HS-27A (cell line): ENCODE measurements around the gene PPFIA1.
"Not testable (repeated sequence)": the region's sequence is repeated elsewhere in the genome, so short reads cannot be mapped to it uniquely, and the experiment has no call there.

ENCODE experiments used
- DNase-seq: peaks from one replicate; pipeline ENCODE4 v3.0.0-alpha.2; 2012; ENCODE audit warnings: low read depth, missing footprints

PPFIA1 gene

GRCh38 chr11:70359451-70360205, 89.1 kb downstream of the PPFIA1 start:
- DNase-seq = no peak

- DNase-seq = no peak
Observed at GRCh38 chr11:70360211-70360610, 89.7 kb downstream of the PPFIA1 start.

GRCh38 chr11:70364178-70364577, 93.7 kb downstream of the PPFIA1 start:
- DNase-seq = no peak

- no peak for DNase-seq
Observed at GRCh38 chr11:70364745-70365543, 94.5 kb downstream of the PPFIA1 start.

- no peak for DNase-seq
Observed at GRCh38 chr11:70365544-70365927, 95.0 kb downstream of the PPFIA1 start.

GRCh38 chr11:70367071-70367470, 96.6 kb downstream of the PPFIA1 start:
- DNase-seq = no peak

- peak; percentile 14 for DNase-seq
Observed at GRCh38 chr11:70368961-70369360, 98.5 kb downstream of the PPFIA1 start.

GRCh38 chr11:70371241-70371640, 100.8 kb downstream of the PPFIA1 start:
- DNase-seq = no peak

- no peak for DNase-seq
Observed at GRCh38 chr11:70372076-70372475, 101.6 kb downstream of the PPFIA1 start.

- DNase-seq = no peak
Observed at GRCh38 chr11:70376621-70377020, 106.1 kb downstream of the PPFIA1 start.

GRCh38 chr11:70377645-70378044, 107.2 kb downstream of the PPFIA1 start:
- DNase-seq = no peak

GRCh38 chr11:70378506-70379134, 108.1 kb downstream of the PPFIA1 start:
- no peak for DNase-seq

- no peak for DNase-seq
Observed at GRCh38 chr11:70381350-70381749, 110.9 kb downstream of the PPFIA1 start.

GRCh38 chr11:70381872-70382861, 111.7 kb downstream of the PPFIA1 start:
- no peak for DNase-seq

GRCh38 chr11:70383664-70384565, 113.4 kb downstream of the PPFIA1 start:
- no peak for DNase-seq

GRCh38 chr11:70384566-70385152, 114.2 kb downstream of the PPFIA1 start:
- no peak for DNase-seq

GRCh38 chr11:70387564-70387963, 117.1 kb downstream of the PPFIA1 start:
- no peak for DNase-seq

- DNase-seq = no peak
Observed at GRCh38 chr11:70389201-70389600, 118.7 kb downstream of the PPFIA1 start.

- not testable (repeated sequence) for DNase-seq
Observed at GRCh38 chr11:70390882-70391281, 120.4 kb downstream of the PPFIA1 start.
